Embryonic facial prominence (tissue), 1 donor: ENCODE measurements around the gene ATG4D.

Source experiments
- DNase-seq: peaks from one replicate; pipeline ENCODE4 v3.0.0-alpha.2; 2016; ENCODE audit errors: extremely low spot score

ATG4D gene

DNA sequence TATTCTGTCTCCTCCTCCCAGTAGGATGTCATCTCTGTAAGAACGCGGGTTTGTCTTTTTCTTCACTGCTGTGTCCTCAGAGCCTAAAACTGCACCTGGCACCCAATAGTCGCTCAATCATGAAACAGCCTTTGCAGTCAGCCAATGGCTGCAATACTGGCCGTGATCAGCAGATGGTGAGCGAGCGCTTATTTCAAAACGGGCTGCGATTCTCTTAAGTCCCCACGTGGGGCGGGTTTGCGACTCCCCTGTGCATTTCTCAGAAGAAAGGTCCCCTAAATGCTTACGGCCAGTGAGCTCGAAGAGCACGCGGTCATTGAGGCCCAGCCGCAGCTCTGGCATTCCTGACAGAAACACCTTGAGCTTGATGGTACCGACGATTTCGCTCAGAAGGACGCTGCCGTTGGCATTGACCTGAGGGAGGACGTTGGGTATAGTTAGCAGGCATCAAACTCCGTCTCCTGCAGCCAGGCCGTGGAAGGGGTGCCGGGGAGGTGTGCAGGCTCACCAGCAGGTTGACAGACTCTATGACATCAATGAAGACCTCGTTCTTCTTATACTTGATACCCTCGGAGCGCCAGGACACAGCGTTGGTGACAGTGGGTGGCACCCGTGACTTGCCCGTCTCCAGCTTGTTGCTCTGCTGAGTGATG is 37.4 kb downstream of the ATG4D start:
- DNase-seq, result peak; percentile 84

DNA sequence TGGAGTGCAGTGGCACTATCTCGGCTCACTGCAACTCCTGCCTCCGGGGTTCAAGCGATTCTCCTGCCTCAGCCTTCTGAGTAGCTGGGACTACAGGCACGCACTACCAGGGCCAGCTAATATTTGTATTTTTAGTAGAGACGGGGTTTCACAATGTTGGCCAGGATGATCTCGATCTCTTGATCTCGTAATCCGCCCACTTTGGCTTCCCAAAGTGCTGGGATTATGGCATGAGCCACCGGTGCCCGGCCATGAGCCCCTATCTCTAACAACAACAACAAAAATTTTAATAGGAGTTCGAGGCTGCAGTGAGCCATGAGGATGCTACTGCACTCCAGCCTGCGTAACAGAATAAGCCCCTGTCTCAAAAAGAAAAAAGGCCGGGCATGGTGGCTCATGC is 38.4 kb downstream of the ATG4D start:
- no peak for DNase-seq

DNA sequence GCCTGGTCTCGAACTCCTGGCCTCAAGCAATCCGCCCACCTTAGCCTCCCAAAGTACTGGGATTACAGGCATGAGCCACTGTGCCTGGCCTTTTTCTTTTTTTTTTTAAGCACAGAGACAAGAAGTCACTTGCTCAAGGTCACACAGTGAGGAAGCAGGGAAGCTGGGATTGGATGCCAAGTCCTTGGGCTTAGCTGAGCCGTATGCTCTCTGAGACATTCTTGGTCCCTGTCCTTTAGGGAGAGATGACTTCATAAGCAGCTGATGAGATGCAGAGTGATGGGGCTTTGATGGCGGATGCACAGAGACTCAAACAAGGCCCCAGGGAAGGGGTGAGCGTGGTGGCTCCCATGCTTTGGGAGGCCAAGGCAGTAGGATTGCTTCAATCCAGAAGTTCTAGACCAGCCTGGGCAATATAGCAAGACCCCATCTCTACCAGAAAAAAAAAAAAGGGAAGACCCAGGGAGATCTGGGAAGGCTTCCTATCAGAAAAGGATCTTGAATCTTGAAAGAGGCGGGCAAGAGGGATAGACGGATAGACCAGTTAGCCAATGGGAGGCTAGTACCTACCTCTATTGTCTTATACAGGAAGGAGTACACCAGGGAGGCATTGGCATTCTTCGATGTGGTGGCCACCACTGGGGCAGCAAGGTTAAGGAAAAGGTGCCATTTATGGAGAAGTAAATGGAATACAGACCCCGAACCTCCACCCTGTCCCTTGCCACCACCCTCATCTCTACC is 39.5 kb downstream of the ATG4D start:
- no peak for DNase-seq

DNA sequence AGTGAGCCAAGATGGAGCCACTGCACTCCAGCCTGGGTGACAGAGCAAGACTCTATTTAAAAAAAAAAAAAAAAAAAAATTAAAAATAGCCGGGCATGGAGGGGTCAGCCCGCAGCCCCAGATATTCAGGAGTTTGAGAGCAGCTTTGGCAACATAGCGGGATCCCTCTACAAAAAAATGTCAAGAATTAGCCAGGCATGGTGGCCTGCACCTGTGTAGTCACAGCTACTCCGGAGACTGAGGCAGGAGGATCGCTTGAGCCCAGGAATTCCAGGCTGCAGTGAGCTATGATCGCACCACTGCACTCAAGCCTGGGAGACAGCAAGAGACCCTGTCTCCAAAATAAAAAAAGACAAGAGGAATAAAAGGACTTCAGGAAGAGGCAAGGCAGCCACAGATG is 42.7 kb downstream of the ATG4D start:
- DNase-seq, result no peak

DNA sequence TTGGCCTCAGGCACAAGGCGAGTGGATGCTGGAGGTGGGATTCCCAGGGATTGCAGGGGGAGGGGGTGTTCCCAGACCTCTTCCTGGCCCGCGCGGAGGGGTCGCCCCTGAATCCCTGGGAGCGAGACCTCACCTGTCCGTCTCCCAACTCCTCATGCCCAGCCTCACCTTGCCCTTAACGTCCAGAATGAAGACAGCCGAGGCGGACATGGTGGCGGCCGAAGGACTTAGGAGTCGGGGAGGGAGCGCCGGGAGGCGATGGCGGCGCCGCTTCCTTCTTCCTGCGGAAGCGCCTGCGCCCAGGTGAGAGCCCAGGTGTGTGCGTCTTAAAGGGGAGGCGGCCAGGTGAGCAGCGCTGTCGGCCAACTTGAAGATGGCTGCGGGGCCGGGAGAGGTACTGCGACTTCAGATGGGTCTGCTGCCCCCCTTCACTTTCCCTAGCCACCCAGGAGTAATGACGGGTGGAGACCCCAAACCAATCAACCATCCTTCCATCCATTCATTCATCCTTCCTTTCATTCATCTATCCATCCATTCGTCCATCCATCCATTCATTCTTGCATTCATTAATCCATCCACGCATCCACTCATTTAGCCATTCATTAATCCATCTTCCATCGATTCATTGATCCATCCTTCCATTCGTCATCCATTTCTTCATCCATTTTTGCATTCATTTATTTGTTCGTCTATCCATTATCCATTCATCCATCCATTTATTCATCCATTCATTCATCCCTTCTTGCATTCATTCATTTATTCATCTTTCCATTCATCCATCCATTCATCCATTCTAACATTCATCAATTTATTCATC is 43.5 kb downstream of the ATG4D start, which contains the start of gene AP1M2:
Gene AP1M2, minus strand, starts transcription at position 291 of the 817 bp plus-strand sequence. Its CDS starts 81 bp downstream, at position 210.
- no peak for DNase-seq

DNA sequence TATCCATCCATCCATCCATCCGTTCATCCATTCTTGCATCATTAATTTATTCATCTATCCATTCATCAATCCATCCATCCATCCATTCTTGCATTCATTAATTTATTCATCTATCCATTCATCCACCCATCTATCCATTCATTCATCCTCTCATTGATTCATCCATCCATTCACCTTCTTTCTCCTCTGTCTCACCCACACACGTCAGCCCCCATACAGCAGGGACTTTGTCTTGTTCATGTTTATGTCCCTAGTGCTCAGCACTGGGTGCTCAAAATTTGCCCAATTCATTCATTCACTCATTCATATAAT is 44.1 kb downstream of the ATG4D start:
- DNase-seq, result no peak

DNA sequence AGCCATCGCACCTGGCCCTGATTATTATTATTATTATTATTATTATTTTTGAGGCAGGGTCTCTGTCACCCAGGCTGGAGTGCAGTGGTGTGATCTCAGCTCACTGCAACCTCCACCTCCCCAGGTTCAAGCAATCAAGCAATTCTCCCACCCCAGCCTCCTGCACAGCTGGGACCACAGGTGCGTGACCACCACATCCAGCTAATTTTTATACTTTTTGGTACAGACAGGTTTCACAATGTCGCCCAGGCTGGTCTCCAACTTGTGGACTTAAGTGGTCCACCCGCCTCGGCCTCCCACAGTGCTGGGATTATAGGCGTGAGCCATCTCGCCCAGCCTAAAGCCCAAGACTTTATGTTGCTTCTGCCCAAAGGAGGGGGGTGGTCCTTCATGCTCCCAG is 49.4 kb downstream of the ATG4D start:
- no peak for DNase-seq

DNA sequence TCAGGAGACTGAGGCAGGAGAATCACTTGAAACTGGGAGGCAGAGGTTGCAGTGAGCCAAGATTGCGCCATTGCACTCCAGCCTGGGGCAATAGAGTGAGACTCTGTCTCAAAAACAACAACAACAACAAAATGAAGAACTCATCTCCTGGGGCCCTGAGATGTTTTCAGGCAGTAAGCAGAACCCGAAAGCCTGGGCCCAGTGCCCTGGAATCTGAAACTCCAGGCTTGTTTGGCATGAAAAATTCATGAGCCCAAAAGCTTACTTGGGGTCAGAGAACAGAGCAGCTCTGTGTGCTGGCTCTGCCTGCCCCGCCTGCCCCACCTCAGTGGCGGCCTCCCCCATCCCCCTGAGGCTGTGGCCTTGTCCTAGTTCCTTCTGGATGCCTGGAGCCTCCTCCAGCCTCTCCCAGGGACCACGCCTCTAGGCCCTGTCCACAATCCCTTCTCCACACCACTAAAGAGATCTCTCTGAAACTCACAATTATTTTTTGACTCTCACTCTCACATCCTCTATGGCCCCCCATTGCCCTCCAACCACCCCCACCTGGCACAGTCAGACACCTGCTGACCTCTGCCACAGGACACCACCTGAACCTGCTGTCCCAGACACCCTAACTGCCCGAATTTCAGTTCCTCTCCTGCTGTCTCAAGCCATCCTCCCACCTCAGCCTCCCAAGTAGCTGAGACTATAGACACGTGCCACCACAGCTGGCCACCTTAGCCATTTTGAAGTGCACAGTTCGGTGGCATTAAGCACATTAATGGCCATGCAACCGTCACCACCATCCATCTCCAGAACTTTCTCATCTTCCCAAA is 50.3 kb downstream of the ATG4D start:
- no peak for DNase-seq

DNA sequence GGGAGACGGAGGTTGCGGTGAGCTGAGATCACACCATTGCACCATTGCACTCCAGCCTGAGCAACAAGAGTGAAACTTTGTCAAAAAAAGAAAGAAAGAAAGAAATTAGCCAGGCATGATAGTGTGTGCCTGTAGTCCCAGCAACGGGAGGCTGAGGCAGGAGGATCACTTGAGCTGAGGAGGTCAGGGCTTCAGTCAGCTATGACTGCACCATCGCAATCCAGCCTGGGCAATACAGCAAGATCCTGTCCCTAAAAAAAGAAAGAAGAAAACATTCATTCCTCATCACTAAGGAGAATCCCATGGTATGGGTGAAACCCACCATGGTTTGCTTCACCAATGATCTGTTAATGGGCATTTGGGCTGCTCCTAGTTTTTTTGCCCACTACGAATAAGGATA is 56.4 kb downstream of the ATG4D start:
- DNase-seq, result no peak

DNA sequence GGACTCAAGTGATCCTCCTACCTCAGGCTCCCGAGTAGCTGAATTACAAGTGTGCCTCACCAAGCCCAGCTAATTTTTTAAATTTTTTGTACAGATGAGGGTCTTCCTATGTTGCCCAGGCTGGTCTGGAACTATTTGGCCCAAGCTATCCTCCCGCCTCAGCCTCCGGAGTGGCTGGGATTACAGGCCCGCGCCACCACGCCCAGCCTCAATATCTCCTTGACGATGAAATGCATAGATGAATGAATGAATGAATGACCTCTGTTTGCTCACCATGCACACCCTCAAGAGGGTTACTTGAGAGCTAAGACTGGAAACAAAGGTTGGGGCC is 58.3 kb downstream of the ATG4D start:
- DNase-seq, result no peak

DNA sequence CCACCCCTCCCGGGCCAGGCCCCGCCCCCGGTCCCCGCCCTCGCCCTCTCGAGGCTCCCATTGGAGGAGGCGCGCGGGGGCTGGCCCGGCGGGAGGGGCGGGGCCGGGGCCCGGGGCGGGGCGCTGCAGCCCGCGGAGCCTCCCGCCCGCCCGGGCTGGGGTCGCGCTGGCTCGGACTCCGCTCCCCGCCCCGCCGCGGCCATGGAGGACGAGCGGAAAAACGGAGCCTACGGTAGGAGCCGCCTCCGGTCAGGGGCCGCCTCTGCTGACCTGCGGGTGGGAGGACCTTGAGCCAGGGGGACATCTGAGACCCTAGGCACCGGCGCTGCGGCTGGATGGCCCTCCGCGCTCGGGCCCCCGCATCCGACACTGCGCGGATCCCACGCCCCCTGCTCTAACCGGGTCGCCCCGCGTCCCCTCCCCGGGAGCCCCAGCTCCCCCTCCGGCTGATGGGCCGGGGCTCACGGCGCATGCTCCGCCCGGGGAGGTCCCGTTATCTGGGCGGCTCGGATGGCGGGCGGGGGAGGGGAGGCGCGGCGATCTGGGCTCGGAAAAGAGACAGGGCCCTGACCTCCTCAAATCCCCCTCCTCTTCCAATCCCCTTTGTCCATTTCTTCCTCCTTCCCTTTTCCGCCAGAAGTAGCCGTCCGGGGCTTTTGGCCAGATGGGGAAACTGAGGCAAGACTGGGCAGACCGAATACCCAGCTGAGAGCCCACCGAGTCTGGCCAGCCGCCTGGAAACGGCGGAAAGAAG is 58.8 kb downstream of the ATG4D start:
- DNase-seq, result peak; percentile 29
